ENCODE results near the gene TTC29. TPM values are rescaled to one million over a fixed set of nuclear protein-coding genes. Genes with fewer than 3 reads are reported as not detected.

The TTC29 gene
- total and polyA plus RNA-seq, 2 donors (not counting 1 experiment from before 2014, with no cell fraction given): not detected

GRCh38 chr4:146793727-146794126 lies 151.9 kb downstream of the TTC29 start:
- ATAC-seq (ENCODE audit: low read depth) (no peak), DNase-seq (no peak)
- no peak overlapping the region for H3K9ac ChIP-seq (ENCODE audit: low read length)
- intact Hi-C loops (cut with micrococcal nuclease): no loop called here
- H3K4me3 ChIP-seq (ENCODE audit: control extremely low read depth in 1 of 5, extremely low read depth in 1 of 5, insufficient read depth in 1 of 5, low read depth in 2 of 5, low read length in 4 of 5): no peak overlapping the region
- ChIA-PET CTCF (no interaction called here), POLR2A (no interaction called here)
- H3K27me3 ChIP-seq (replicated peaks in 1 of 4; ENCODE audit: control extremely low read depth in 1 of 4, control insufficient read depth in 3 of 4, insufficient read depth in 4 of 4, low read length in 3 of 4): no peaks in the 10 kb centered on the region
- no peak overlapping the region for H3K4me2 ChIP-seq (replicated peaks; ENCODE audit: low read depth, low read length, poor library complexity, severe bottlenecking)
- H3K4me1 ChIP-seq (ENCODE audit: control insufficient read depth in 2 of 2, insufficient read depth in 2 of 2, low read length in 2 of 2): no peaks in the 10 kb centered on the region
- no peaks in the 10 kb centered on the region for H3K36me3 ChIP-seq (replicated peaks in 1 of 2; ENCODE audit: control extremely low read depth in 1 of 2, control insufficient read depth in 1 of 2, extremely low read depth in 1 of 2, insufficient read depth in 2 of 2, low read length in 1 of 2)
- H3K27me3 Mint-ChIP-seq: no peaks in the 10 kb centered on the region
- TF ChIP-seq EZH2 (IDR thresholded peaks at IDR 0.05; ENCODE audit: borderline replicate concordance, insufficient read depth, low read depth, low read length, poor library complexity, severe bottlenecking) (no peak), CTCF (IDR thresholded peaks at IDR 0.05) (no peak)
- H3K4me1 Mint-ChIP-seq: no peaks in the 10 kb centered on the region
- H4K20me1 ChIP-seq (ENCODE audit: control insufficient read depth, insufficient read depth, low read length, poor library complexity, severe bottlenecking): no peaks in the 10 kb centered on the region
- no peaks in the 10 kb centered on the region for H3K9me3 Mint-ChIP-seq (ENCODE audit: insufficient read depth)
- no peak overlapping the region for H3K4me3 Mint-ChIP-seq
- no peak overlapping the region for H3K27ac ChIP-seq (ENCODE audit: low read length in 2 of 2)
- H3K79me2 ChIP-seq (ENCODE audit: control insufficient read depth, insufficient read depth, low read length): no peaks in the 10 kb centered on the region
- no peak overlapping the region for H2AFZ ChIP-seq (ENCODE audit: insufficient read depth, low read depth, low read length, poor library complexity, severe bottlenecking)
- H3K27ac Mint-ChIP-seq: no peak overlapping the region
- no peaks in the 10 kb centered on the region for H3K9me3 ChIP-seq (ENCODE audit: control extremely low read depth in 1 of 3, control insufficient read depth in 2 of 3, insufficient read depth in 1 of 3, low read length in 2 of 3)

GRCh38 chr4:146791439-146791838 lies 154.2 kb downstream of the TTC29 start:
- intact Hi-C loops (cut with micrococcal nuclease): no loop called here
- H3K27ac ChIP-seq (ENCODE audit: low read length in 2 of 2): no peak overlapping the region
- ChIA-PET CTCF (no interaction called here), POLR2A (no interaction called here)
- no peaks in the 10 kb centered on the region for H3K36me3 ChIP-seq (replicated peaks in 1 of 2; ENCODE audit: control extremely low read depth in 1 of 2, control insufficient read depth in 1 of 2, extremely low read depth in 1 of 2, insufficient read depth in 2 of 2, low read length in 1 of 2)
- DNase-seq (no peak), ATAC-seq (ENCODE audit: low read depth) (no peak)
- H3K27me3 ChIP-seq (replicated peaks in 1 of 4; ENCODE audit: control extremely low read depth in 1 of 4, control insufficient read depth in 3 of 4, insufficient read depth in 4 of 4, low read length in 3 of 4): no peaks in the 10 kb centered on the region
- no peak overlapping the region for H3K4me2 ChIP-seq (replicated peaks; ENCODE audit: low read depth, low read length, poor library complexity, severe bottlenecking)
- no peak overlapping the region for H3K9ac ChIP-seq (ENCODE audit: low read length)
- no peaks in the 10 kb centered on the region for H3K4me1 ChIP-seq (ENCODE audit: control insufficient read depth in 2 of 2, insufficient read depth in 2 of 2, low read length in 2 of 2)
- no peak overlapping the region for H3K4me3 Mint-ChIP-seq
- H3K9me3 Mint-ChIP-seq (ENCODE audit: insufficient read depth): no peaks in the 10 kb centered on the region
- no peaks in the 10 kb centered on the region for H3K9me3 ChIP-seq (ENCODE audit: control extremely low read depth in 1 of 3, control insufficient read depth in 2 of 3, insufficient read depth in 1 of 3, low read length in 2 of 3)
- H3K4me1 Mint-ChIP-seq: no peaks in the 10 kb centered on the region
- H4K20me1 ChIP-seq (ENCODE audit: control insufficient read depth, insufficient read depth, low read length, poor library complexity, severe bottlenecking): no peaks in the 10 kb centered on the region
- no peaks in the 10 kb centered on the region for H3K27me3 Mint-ChIP-seq
- H2AFZ ChIP-seq (ENCODE audit: insufficient read depth, low read depth, low read length, poor library complexity, severe bottlenecking): no peak overlapping the region
- H3K79me2 ChIP-seq (ENCODE audit: control insufficient read depth, insufficient read depth, low read length): no peaks in the 10 kb centered on the region
- whole genome bisulfite sequencing (ENCODE audit: insufficient coverage): no CpG with 5 or more reads among the region's 1 CpG
- TF ChIP-seq EZH2 (IDR thresholded peaks at IDR 0.05; ENCODE audit: borderline replicate concordance, insufficient read depth, low read depth, low read length, poor library complexity, severe bottlenecking) (no peak), CTCF (IDR thresholded peaks at IDR 0.05) (no peak)
- H3K4me3 ChIP-seq (ENCODE audit: control extremely low read depth in 1 of 5, extremely low read depth in 1 of 5, insufficient read depth in 1 of 5, low read depth in 2 of 5, low read length in 4 of 5): no peak overlapping the region
- H3K27ac Mint-ChIP-seq: no peak overlapping the region
